Embryonic facial prominence (tissue), 1 donor: ENCODE results near the gene CAPZB.

Source experiments
- DNase-seq: peaks from one replicate; pipeline ENCODE4 v3.0.0-alpha.2; 2016; ENCODE audit errors: extremely low spot score

The CAPZB gene

DNA sequence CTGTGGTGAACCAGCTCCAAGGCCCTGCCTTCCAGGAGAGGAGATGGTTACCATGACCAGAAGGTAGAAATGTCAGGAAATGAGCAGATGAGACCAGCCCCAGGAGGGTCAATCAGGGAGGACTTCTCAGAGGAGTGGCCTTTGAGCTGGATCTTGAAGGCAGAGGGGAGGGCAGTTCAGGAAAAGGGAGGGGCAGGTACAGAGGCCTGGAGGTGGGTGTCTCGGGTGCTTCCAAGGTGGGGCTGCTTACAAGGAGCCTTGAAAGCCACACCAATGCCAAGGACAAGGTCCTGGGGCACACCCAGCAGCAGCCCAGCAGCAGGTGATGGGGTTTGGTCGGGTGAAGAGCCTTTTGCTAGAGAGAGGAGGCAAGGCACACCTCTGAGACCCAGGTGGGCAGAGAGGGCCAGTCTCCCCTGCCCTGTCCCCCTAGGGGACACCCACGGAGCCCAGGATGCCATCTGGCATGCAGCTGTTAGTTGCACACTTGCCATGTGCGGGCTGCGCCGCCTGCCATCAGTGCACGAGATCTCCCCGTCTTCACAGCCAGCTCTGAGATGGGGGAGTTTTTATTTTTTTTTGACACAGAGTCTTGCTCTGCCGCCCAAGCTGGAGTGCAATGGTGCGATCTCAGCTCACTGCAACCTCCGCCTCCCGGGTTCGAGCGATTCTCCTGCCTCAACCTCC lies 154.7 kb downstream of the CAPZB start:
- DNase-seq, result no peak

DNA sequence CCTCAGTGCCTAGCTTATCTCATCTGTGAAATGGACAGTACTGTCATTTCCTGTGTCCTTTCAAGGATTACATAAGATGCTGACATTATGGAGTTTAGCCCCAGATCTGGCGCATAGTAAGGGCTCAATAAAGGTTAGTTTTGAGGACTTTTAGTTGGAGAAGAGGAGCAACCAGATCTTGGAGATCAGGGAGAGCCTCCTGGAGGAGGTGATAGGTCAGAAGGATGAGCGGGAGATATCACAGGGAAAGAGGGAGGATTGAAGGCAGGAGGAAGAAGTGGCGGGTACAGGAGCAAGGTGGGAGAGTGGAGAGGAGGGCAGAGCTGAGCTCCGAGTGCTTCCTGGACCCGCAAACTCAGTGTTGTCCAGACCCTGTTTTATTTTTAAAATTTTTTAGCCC lies 155.7 kb downstream of the CAPZB start:
- DNase-seq, result no peak

- DNase-seq, result no peak
Observed at GRCh38 chr1:19329188-19329587, 156.2 kb downstream of the CAPZB start.

DNA sequence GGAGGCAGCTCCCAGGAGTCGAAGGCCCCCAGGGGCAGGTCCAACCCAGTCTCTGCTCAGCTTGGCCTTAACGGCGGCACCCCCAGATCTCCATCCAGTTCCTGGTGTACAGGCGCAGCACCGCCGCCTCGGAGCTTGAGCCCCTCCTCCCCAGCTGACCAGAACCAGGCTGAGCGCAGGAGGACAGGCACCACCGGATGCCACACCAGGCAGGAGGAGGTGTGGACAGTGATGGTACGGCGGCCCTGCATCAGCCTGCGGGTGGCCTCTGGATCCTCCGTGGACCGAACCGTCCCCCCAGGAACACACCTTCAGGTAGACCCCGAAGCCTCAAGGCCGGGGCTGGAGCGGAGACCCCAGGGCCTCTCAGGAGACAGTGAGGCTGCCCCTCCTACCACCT lies 156.9 kb downstream of the CAPZB start:
- DNase-seq, result no peak

DNA sequence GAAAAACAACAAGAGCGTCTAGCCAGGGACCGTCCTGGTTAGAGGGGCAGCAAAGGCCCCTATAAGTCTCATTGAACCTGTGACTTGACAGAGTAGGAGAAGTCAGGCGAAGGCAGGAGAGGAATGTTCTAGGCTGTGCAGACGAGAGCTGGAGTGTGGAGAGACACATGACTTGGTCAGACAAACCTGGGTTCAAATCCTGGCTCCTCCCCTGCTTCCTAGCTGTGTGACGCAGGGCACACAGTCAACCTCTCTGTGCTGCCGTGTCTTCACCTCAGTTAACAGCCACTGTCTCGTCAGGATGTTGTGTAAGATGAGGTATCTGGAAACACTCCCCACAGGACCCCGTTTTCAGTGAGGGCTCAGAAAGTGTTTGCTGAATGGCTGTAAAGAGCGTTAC lies 157.6 kb downstream of the CAPZB start:
- DNase-seq, result no peak

GRCh38 chr1:19327301-19327700 lies 158.0 kb downstream of the CAPZB start:
- no peak for DNase-seq

- no peak for DNase-seq
Observed at GRCh38 chr1:19326748-19327065, 158.6 kb downstream of the CAPZB start.

DNA sequence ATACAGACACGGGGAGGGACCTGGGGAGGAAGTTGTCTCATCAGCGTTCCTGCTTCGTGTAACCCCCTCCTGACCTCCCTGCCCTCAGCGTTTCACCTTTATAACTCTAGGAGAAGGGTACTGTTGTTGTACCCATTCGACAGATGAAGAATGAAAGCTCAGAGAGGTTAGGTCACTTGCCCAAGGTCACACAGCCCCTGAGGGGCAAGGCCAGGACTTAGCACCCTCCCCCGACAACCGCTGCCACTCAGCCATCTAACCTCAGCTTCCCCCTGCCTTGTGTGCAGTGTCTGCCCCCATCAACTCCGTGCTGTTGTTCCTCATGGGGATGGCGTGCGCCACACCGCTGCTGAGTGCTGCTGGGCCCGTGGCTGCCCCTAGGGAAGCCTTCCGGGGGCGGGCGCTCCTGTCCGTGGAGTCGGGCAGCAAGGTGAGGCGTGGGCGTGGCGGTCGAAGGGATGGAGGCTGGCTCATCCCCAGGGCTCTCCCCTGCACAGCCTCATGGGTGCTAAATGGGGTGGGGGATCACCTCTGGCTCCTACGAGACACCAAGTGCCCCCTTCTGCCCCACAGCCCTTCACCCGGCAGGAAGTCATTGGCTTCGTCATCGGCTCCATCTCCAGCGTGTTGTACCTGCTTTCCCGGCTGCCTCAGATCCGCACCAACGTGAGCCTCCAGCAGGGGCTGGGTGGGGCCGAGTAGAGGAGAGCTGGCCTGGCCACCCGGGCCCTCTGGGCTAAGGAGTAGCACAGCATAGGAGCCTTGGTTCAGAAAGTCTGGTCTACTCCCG lies 159.2 kb downstream of the CAPZB start:
- no peak for DNase-seq

DNA sequence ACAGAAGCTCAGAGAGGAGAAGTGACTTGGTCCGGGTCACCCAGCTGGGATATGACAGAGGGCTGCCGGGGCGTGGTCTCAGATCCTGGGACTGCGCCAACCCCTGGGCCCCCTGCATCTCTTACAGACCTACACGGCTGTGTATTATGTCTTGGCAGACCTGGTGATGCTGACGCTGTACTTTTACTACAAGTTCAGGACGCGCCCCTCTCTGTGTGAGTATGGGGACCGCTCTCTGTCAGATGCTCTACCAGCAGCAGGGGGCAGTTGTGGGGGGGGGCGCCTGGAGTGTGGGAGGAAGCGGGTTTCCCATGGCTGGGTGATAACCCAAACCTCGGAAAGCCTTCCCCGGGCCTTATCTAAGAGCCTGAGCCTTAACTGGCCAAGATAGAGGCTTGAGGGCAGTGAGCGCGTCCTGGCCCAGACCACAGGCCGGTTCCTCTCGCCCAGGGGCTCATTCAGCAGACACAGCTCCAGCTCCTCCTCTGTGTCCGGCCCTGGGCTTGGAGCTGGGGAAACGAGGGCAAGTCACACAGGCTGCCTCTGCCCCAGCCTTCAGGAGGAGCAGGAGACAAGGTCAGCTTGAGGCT lies 159.9 kb downstream of the CAPZB start:
- DNase-seq, result no peak

DNA sequence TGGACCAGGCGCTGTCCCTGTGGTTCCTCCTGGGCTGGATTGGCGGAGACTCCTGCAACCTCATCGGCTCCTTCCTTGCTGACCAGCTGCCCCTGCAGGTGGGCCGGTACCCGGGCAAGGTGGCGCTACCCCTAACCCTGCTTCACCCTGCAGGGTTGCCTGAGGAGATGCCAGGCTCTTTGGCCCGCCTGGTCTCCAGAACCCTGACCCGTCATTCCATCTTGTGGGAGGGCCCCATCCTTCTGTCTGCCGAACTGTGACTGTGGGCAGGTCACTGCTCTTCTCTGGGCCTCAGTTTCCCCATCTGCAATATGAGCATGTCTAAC lies 160.7 kb downstream of the CAPZB start:
- no peak for DNase-seq

DNA sequence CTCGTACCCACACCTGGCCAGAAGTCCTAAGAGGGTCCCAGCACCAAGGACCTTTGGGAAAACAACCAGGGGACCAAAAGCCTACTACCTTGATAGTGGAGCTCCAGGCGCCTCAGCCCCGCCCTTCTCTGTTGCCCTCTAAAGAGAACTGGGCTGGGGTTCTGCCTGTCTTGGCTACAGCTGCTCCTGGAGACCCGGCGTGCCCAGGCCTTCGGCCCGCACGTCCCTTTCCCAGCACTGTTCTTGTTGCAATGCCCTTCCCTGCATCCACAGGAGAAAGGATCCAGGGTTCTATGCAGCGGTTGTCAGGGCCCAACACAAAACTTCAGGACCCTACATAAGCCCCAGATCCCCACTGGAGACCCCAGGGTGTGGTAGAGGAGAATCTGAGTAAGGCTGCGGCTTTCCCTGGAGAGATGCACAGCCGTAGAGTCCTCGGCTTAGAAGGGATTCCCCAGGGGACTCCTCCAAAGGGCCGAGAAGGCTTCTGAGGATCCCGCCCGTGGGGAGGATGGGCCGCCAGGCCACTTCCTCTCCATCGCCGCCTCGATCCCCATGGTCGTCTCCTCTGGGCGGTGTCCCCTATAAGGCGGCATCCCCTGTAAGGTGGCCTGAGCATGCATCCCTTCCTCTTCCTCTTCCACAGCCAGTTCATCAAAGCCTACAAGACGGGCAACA lies 161.2 kb downstream of the CAPZB start:
- no peak for DNase-seq

- no peak for DNase-seq
Observed at GRCh38 chr1:19322481-19322880, 162.9 kb downstream of the CAPZB start.

DNA sequence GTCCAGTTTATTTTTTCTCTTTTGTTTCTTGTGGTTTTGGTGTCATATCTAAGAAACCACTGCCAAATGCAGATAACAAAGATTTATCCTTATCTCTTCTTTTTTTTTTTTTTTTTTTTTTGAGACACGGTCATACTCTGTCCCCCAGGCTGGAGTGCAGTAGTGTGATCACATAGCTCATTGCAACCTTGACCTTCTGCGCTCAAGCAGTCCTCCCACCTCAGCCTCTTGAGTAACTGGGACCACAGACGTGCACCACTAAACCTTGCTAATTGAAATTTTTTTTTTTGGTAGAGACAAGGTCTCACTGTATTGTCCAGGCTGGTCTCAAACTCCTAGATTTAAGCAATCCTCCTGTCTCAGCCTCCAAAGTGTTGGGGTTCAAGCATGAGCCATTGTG lies 164.3 kb downstream of the CAPZB start:
- DNase-seq, result no peak

DNA sequence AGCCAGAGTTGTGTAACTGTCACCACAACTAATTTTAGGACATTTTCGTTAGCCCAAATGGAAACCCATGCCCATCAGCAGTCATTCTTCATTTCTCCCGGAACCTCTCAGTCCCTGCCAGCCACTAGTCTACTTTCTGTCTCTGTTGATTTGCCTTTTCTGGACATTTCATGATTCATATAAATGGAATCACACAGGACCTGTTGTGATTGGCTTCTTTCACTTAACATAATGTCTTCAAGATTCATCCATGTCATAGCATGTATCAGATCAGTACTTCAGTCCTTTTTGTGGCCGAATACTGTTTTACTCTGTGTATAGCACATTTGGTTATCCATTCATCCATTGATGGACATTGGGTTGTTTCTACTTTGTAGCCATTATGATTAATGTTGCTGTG lies 166.1 kb downstream of the CAPZB start:
- DNase-seq, result no peak

DNA sequence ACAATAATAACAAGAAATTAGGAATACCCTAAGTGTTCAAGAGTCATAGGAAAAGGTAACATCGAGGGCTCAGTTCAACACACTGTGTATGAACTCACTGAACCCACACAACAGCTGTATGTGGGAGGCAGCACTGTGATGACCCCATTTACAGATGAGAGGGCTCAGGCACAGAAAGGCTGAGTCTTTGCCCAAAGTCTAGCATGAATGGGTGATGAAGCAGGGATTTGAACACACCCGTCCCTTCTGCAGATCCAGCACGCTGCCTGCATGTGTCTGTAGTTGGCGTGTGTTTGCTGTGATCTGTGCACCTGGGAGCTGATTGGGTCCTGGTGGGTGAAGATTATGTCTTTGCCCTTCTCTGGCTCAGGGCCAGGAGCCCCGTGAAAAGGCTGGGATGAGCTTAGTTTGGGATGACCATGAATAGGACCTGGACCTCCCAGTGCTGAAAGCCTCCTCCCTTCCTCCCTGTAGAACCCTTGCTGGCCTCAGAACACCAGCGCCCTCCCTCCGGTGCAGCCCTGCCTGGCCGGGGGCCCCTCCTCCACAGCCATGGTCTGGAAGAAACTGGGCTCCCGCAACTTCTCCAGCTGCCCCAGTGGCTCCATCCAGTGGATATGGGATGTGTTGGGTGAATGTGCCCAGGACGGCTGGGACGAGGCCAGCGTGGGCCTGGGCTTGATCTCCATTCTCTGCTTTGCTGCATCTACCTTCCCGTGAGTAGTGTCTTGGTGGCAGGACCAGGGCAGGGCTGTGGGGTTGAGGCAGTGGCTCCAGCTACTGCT lies 168.0 kb downstream of the CAPZB start:
- DNase-seq, result no peak

- no peak for DNase-seq
Observed at GRCh38 chr1:19315378-19316198, 169.8 kb downstream of the CAPZB start.

DNA sequence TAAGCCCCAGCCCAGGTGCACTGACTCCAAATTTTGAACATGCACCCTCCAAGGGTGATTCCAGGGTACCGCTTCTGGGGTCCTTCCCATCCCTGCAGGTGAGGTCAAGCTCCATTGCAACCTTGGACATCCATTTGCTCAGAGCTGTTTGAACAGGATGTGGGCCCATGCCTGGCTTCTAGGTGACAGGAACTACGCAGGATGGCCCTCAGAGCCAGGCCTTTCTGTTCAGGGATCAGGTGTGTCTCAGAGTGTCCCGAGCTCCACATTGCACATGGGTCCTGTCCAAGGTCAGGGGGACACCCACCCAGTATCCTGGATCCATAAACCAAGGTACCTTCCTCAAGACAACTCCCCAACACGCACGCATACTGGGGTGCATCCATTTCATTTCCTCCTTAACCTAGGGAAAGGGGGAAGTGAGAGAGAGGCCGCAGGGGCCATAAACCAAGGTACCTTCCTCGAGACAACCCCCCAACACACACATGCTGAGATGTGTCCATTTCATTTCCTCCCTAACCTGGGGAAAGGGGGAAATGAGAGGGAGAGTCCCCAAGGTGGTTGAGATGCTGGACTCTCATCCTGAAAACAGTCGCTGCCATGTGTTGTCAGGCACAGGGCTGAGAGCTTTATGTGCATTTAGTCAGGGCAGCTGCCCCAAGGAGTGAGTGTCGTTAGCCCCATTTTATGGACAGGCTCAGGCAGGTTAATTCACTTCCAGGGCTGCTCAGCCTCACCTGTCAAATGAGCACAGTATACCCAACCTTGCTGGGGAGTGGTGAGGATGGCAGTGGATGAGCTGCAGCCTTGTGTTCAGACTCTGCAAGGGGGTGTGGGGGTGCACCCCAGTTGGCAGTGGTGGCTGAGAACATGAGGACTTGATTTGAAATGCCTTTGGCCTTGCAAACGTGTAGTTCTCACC lies 171.1 kb downstream of the CAPZB start:
- DNase-seq, result no peak

- DNase-seq, result no peak
Observed at GRCh38 chr1:19313636-19313959, 171.7 kb downstream of the CAPZB start.

- DNase-seq, result no peak
Observed at GRCh38 chr1:19312782-19313635, 172.3 kb downstream of the CAPZB start.
